GM21737 (cell line): ENCODE data around the gene COL28A1.
"Not testable (repeated sequence)": the region's sequence is repeated elsewhere in the genome, so short reads cannot be mapped to it uniquely, and the experiment has no call there.

Source experiments
- ATAC-seq: cut with Tn5 transposase; IDR thresholded peaks from one replicate; pipeline ENCODE4 v1.9.1; 2021; ENCODE audit warnings: mild to moderate bottlenecking, moderate library complexity; ENCODE audit not compliant: unreplicated experiment

The COL28A1 gene

GRCh38 chr7:7562736-7563135, 27.1 kb upstream of the COL28A1 start:
- ATAC-seq, result no peak

GRCh38 chr7:7561591-7561990, 25.9 kb upstream of the COL28A1 start:
- not testable (repeated sequence) for ATAC-seq

- no peak for ATAC-seq
Observed at GRCh38 chr7:7557252-7557651, 21.6 kb upstream of the COL28A1 start.

GRCh38 chr7:7556852-7557251, 21.2 kb upstream of the COL28A1 start:
- ATAC-seq, result no peak

- no peak for ATAC-seq
Observed at GRCh38 chr7:7554649-7555575, 19.2 kb upstream of the COL28A1 start.

GRCh38 chr7:7554021-7554432, 18.4 kb upstream of the COL28A1 start:
- no peak for ATAC-seq

GRCh38 chr7:7553386-7553785, 17.7 kb upstream of the COL28A1 start:
- no peak for ATAC-seq

- no peak for ATAC-seq
Observed at GRCh38 chr7:7552199-7552598, 16.5 kb upstream of the COL28A1 start.

GRCh38 chr7:7550663-7551062, 15.0 kb upstream of the COL28A1 start:
- ATAC-seq, result no peak

GRCh38 chr7:7548407-7548806, 12.7 kb upstream of the COL28A1 start:
- ATAC-seq, result no peak

GRCh38 chr7:7542251-7542835, 6.7 kb upstream of the COL28A1 start:
- ATAC-seq, result no peak

- ATAC-seq, result no peak
Observed at GRCh38 chr7:7539711-7540110, 4.0 kb upstream of the COL28A1 start.

GRCh38 chr7:7539152-7539551, 3.5 kb upstream of the COL28A1 start:
- no peak for ATAC-seq

- ATAC-seq, result no peak
Observed at GRCh38 chr7:7537711-7538110, 2.0 kb upstream of the COL28A1 start.

GRCh38 chr7:7536396-7537019, 835 bp upstream of the COL28A1 start:
- no peak for ATAC-seq

GRCh38 chr7:7533831-7534430, 1.7 kb downstream of the COL28A1 start:
- no peak for ATAC-seq

- ATAC-seq, result no peak
Observed at GRCh38 chr7:7529328-7529727, 6.3 kb downstream of the COL28A1 start.

GRCh38 chr7:7527047-7527446, 8.6 kb downstream of the COL28A1 start:
- no peak for ATAC-seq

- no peak for ATAC-seq
Observed at GRCh38 chr7:7526006-7526405, 9.7 kb downstream of the COL28A1 start.

GRCh38 chr7:7524121-7524520, 11.6 kb downstream of the COL28A1 start:
- no peak for ATAC-seq

- ATAC-seq, result no peak
Observed at GRCh38 chr7:7522421-7522820, 13.3 kb downstream of the COL28A1 start.
